Naive thymus-derived CD4-positive, alpha-beta T cell (primary cell): ENCODE results near the gene BCAS3. TPM values are rescaled to one million over a fixed set of nuclear protein-coding genes. Genes with fewer than 3 reads are reported as not detected.

Experiments used
- ATAC-seq: fragments of 150-1000 bp; cut with Tn5 transposase; 2 replicates; pipeline ENCODE4 v1.10.0; 2021; ENCODE audit warnings: mild to moderate bottlenecking, moderate library complexity
- CTCF ChIA-PET: fragments of 350-600 bp; sonication (Branson Sonifier 250); formaldehyde crosslinking; loops from one replicate; lab custom pipeline; 2021; ENCODE audit warnings: antibody characterized with exemption; lab: Charles Lee
- POLR2A ChIA-PET: fragments of 350-600 bp; sonication (Branson Sonifier 250); formaldehyde crosslinking; loops from one replicate; lab custom pipeline; 2021; ENCODE audit warnings: antibody characterized with exemption, inconsistent platforms; lab: Charles Lee
- DNase-seq, 9 donors: peaks; one replicate each; pipeline versions ENCODE4 v3.0.0 to v3.0.0-alpha.2; 2020 to 2022; ENCODE audit warnings: mixed read lengths in 1 of 9
- H3K27ac ChIP-seq: one replicate; pipeline ENCODE4 v1.7.0; 2013; ENCODE audit warnings: mild to moderate bottlenecking, low read depth, low read length, moderate library complexity
- H3K27me3 ChIP-seq, 2 donors: one replicate each; pipeline ENCODE4 v1.7.0; 2013; ENCODE audit warnings: low read length in 2 of 2, mild to moderate bottlenecking in 2 of 2, moderate library complexity in 2 of 2; ENCODE audit not compliant: control insufficient read depth in 2 of 2, insufficient read depth in 2 of 2
- H3K36me3 ChIP-seq, 3 experiments: 1 replicate in 2 of 3; 2 replicates in 1 of 3; pipeline ENCODE4 v1.7.0; 2013; ENCODE audit warnings: low read length in 3 of 3, mild to moderate bottlenecking in 3 of 3, moderate library complexity in 1 of 3; ENCODE audit not compliant: insufficient read depth in 3 of 3, control insufficient read depth in 2 of 3
- H3K4me1 ChIP-seq, 2 donors: one replicate each; pipeline ENCODE4 v1.7.0; 2013; ENCODE audit warnings: low read length in 2 of 2, mild to moderate bottlenecking in 2 of 2, moderate library complexity in 1 of 2; ENCODE audit not compliant: control insufficient read depth in 2 of 2, insufficient read depth in 2 of 2
- H3K4me3 ChIP-seq: 2 replicates; pipeline ENCODE4 v1.7.0; 2013; ENCODE audit warnings: mild to moderate bottlenecking, low read length
- H3K9me3 ChIP-seq, 3 experiments: 1 replicate in 2 of 3; 2 replicates in 1 of 3; pipeline ENCODE4 v1.7.0; 2013; ENCODE audit warnings: low read length in 3 of 3; ENCODE audit not compliant: control insufficient read depth in 2 of 3
- H3K27ac Mint-ChIP-seq, 9 donors: one replicate each; pipeline ENCODE4 v1.8.0; 2020 to 2022; ENCODE audit warnings: mixed read lengths in 9 of 9, mild to moderate bottlenecking in 8 of 9, moderate library complexity in 5 of 9, inconsistent platforms in 2 of 9
- H3K27me3 Mint-ChIP-seq, 5 donors: one replicate each; pipeline ENCODE4 v1.8.0; 2021 to 2022; ENCODE audit warnings: mixed read lengths in 5 of 5, mild to moderate bottlenecking in 1 of 5
- H3K36me3 Mint-ChIP-seq, 5 donors: one replicate each; pipeline ENCODE4 v1.8.0; 2020 to 2022; ENCODE audit warnings: mixed read lengths in 5 of 5, mild to moderate bottlenecking in 3 of 5, inconsistent platforms in 1 of 5
- H3K4me1 Mint-ChIP-seq, 7 donors: one replicate each; pipeline ENCODE4 v1.8.0; 2020 to 2022; ENCODE audit warnings: mixed read lengths in 7 of 7, mild to moderate bottlenecking in 3 of 7, inconsistent platforms in 1 of 7
- H3K4me3 Mint-ChIP-seq, 10 donors: one replicate each; pipeline ENCODE4 v1.8.0; 2020 to 2022; ENCODE audit warnings: mild to moderate bottlenecking in 10 of 10, mixed read lengths in 10 of 10, moderate library complexity in 6 of 10, inconsistent platforms in 2 of 10
- H3K9me3 Mint-ChIP-seq, 11 donors: one replicate each; pipeline ENCODE4 v1.8.0; 2020 to 2022; ENCODE audit warnings: mixed read lengths in 11 of 11, mild to moderate bottlenecking in 4 of 11, inconsistent platforms in 1 of 11, moderate library complexity in 1 of 11
- intact Hi-C, 2 donors: fragments of 100-400 bp; cut with micrococcal nuclease; formaldehyde crosslinking; loops; one replicate each; pipeline ENCODE4 v1.15.1; 2023
- polyA plus RNA-seq, 2 donors: library from polyadenylated mRNA; unstranded; fragments of 300-500 nt; fragmentation: Illumina TruSeq; gene quantifications; one replicate each; pipeline ENCODE4 v1.2.3, GENCODE V29; 2021
- total RNA-seq, 6 experiments: library from RNA in 5 of 6; stranded (reverse) in 5 of 6; gene quantifications; 1 replicate in 5 of 6; 2 replicates in 1 of 6; pipeline ENCODE4 v1.2.3 and lab custom pipeline; 2021 to 2026

Gene BCAS3
- total and polyA plus RNA-seq, 7 experiments from 2014 or later, result 18.4 to 57.8 (median 37.5) TPM

DNA sequence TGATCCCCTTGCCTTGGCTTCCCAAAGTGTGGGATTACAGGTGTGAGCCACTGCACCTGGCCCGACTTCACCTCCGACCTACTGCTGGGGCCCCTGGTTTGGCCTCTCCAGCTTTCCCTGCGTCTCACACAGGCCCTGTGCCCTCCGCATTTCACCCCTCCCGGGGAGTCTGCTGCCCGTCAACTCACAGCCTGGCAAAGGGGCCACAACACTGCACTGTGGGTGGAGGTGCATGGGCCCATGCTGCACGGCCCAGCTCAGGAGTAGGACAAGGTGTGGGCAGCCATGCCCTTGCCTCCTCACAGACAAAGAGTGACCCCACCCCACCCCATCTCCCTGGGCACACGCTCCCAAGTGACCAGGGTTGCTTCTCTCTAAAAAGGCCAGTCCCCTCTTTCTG lies 709.4 kb downstream of the BCAS3 start:
- CTCF ChIA-PET, result interaction anchor here (0.5 kb wide), 1 partner anchor 387 kb away, joined by 3 read pairs; no protein-coding TSS in a partner anchor
- intact Hi-C loops, result no loop called here
- no peaks in the 10 kb centered on the region for H3K9me3 Mint-ChIP-seq
- no peak overlapping the region for H3K4me3 ChIP-seq
- H3K36me3 Mint-ChIP-seq, result peaks cover 0 to 3% (median 0%) of the 10 kb centered on the region in 5 donors
- POLR2A ChIA-PET, result no interaction called here
- no peaks in the 10 kb centered on the region for H3K36me3 ChIP-seq
- H3K27me3 ChIP-seq, result no peaks in the 10 kb centered on the region
- no peak overlapping the region for H3K27ac ChIP-seq
- peaks cover 0 to 10% (median 5%) of the 10 kb centered on the region in 5 donors for H3K27me3 Mint-ChIP-seq
- H3K4me3 Mint-ChIP-seq, result no peak overlapping the region
- H3K27ac Mint-ChIP-seq, result no peak overlapping the region
- no peak for ATAC-seq
- no peaks in the 10 kb centered on the region for H3K4me1 ChIP-seq
- H3K4me1 Mint-ChIP-seq, result peaks cover 0 to 8% (median 4%) of the 10 kb centered on the region in 7 donors
- no peaks in the 10 kb centered on the region for H3K9me3 ChIP-seq
- DNase-seq, result no peak

DNA sequence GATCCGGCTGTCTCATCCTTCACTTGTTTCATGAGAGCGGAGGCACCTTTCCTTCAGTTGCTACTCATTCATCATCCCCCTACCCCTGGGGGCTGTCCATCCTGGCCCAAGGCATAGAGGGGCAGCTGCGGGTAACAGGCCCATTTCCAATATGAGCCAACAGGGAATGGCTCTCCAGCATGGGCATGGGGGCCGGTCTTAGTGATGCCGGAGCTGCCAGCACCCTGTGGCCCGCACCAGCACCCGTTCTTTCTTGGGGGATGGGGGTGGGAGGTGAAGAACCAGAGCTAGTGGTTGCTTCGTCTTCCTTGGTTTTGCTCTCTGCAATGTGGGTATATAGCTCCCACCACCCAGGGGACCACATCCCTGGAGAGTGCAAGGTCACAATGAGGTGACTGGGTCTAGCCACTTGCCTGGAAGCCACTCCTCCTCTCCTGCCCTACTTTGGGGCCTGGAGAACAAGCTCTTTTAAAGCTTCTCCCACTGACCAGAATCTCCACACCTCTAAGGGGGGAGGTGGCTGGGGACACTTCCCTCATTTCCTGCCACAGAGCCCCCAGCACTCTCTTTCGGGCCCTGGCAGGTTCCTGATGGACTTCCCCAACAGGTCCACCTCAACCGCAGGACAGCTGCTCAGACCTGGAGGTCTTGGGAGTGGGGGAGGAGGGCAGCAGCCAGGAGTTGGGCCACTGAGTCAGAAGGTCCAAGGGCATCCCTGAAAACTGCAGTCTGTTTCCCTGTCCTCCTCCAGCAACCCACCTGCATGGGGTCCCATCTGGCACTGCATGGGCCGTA lies 710.1 kb downstream of the BCAS3 start:
- no peak overlapping the region for H3K4me3 ChIP-seq
- no peaks in the 10 kb centered on the region for H3K9me3 ChIP-seq
- H3K9me3 Mint-ChIP-seq, result no peaks in the 10 kb centered on the region
- no peak for DNase-seq
- H3K27ac ChIP-seq, result no peak overlapping the region
- H3K27me3 ChIP-seq, result no peaks in the 10 kb centered on the region
- ChIA-PET POLR2A (no interaction called here), CTCF (interaction anchor here (0.5 kb wide), 1 partner anchor 388 kb away, joined by 3 read pairs; no protein-coding TSS in a partner anchor)
- H3K4me3 Mint-ChIP-seq, result no peak overlapping the region
- peaks cover 0 to 9% (median 0%) of the 10 kb centered on the region in 5 donors for H3K36me3 Mint-ChIP-seq
- H3K36me3 ChIP-seq, result no peaks in the 10 kb centered on the region
- H3K4me1 ChIP-seq, result no peaks in the 10 kb centered on the region
- intact Hi-C loops, result no loop called here
- peaks cover 0 to 10% (median 7%) of the 10 kb centered on the region in 5 donors for H3K27me3 Mint-ChIP-seq
- H3K27ac Mint-ChIP-seq, result no peak overlapping the region
- ATAC-seq, result no peak
- peaks cover 0 to 8% (median 4%) of the 10 kb centered on the region in 7 donors for H3K4me1 Mint-ChIP-seq

- intact Hi-C loops, result loop anchor here in 1 of 2 donors (1.0 kb wide), 1 partner anchor 386 kb away; no protein-coding TSS in a partner anchor
- DNase-seq, result no peak
Measured at GRCh38 chr17:61388561-61389356, 711.1 kb downstream of the BCAS3 start.

DNA sequence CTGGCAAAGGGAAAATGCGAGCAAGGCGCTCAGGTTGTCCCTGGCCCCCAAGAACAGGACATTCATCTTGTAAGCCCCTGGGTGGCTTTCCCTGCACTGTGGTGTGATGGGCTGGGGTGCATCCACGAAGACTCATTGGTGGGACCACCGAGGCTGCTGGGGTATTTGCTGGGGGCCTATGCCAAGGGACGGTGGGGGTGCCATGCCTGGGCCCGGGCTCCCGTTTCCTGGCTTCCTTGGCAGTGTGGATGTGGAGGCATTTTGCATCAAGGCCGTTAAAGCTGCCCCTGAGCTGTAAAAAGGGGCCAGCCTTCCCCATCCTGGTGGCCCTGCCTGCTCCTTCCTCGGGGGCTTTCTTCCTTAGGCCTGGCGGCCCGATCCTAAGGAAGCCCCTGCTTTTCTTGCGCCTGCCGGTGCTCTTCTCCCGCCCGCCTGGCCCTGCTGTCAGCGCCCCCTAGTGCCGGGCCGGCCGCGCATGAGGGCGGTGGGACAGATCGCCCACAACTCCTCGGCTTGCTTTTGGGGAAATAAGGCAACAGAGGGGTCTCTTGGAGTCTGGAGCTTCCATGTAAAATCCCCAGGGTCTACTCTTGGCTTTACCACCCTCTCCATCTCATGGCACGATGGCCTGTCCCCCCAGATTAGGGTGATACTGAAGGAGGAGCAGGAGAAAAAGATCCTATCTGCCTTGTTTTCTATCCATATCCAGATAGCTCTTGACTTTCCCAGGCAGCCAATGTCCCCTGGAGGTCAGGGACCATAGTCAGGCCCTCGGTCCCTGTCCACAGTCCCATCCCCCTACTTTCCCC lies 712.2 kb downstream of the BCAS3 start:
- CTCF ChIA-PET, result interaction anchor here (0.5 to 2.2 kb wide), 3 partner anchors 138 to 669 kb away, joined by 3 to 8 read pairs (median 4); no protein-coding TSS in a partner anchor
- intact Hi-C loops, result loop anchor here (1.0 kb wide), 3 partner anchors 388 to 670 kb away; no protein-coding TSS in a partner anchor

More at GRCh38 chr17:61388561-61389356, 711.1 kb downstream of the BCAS3 start:
- Histone ChIP-seq H3K27ac (no peak overlapping the region), H3K4me1 (no peaks in the 10 kb centered on the region), H3K9me3 (no peaks in the 10 kb centered on the region), H3K27me3 (no peaks in the 10 kb centered on the region), H3K36me3 (no peaks in the 10 kb centered on the region), H3K4me3 (no peak overlapping the region)
- H3K27me3 Mint-ChIP-seq, result peaks cover 0 to 19% (median 10%) of the 10 kb centered on the region in 5 donors
- H3K36me3 Mint-ChIP-seq, result peaks cover 0 to 12% (median 0%) of the 10 kb centered on the region in 5 donors
- peak overlapping the region in 1 of 9 donors; percentile 43 for H3K27ac Mint-ChIP-seq
- POLR2A ChIA-PET, result no interaction called here
- no peak overlapping the region for H3K4me3 Mint-ChIP-seq
- no peak for ATAC-seq
- CTCF ChIA-PET, result interaction anchor here (0.5 to 1.0 kb wide), 2 partner anchors 137 to 388 kb away, joined by 3 read pairs; no protein-coding TSS in a partner anchor
- H3K4me1 Mint-ChIP-seq, result peaks cover 0 to 8% (median 4%) of the 10 kb centered on the region in 7 donors
- no peaks in the 10 kb centered on the region for H3K9me3 Mint-ChIP-seq

GRCh38 chr17:61390479-61390791 lies 712.8 kb downstream of the BCAS3 start:
- peaks cover 7 to 31% (median 20%) of the 10 kb centered on the region in 5 donors for H3K27me3 Mint-ChIP-seq
- POLR2A ChIA-PET, result no interaction called here
- Histone ChIP-seq H3K4me1 (no peaks in the 10 kb centered on the region), H3K36me3 (no peaks in the 10 kb centered on the region), H3K27me3 (no peaks in the 10 kb centered on the region), H3K27ac (no peak overlapping the region), H3K9me3 (no peaks in the 10 kb centered on the region), H3K4me3 (no peak overlapping the region)
- DNase-seq (no peak), ATAC-seq (no peak)
- no peaks in the 10 kb centered on the region for H3K9me3 Mint-ChIP-seq
- peaks cover 0 to 12% (median 0%) of the 10 kb centered on the region in 5 donors for H3K36me3 Mint-ChIP-seq
- CTCF ChIA-PET, result interaction anchor here (1.0 to 2.2 kb wide), 2 partner anchors 419 to 670 kb away, joined by 4 to 8 read pairs; no protein-coding TSS in a partner anchor
- intact Hi-C loops, result loop anchor here in 1 of 2 donors (1.0 kb wide), 3 partner anchors 388 to 670 kb away; no protein-coding TSS in a partner anchor
- H3K27ac Mint-ChIP-seq, result no peak overlapping the region
- H3K4me1 Mint-ChIP-seq, result peaks cover 0 to 8% (median 4%) of the 10 kb centered on the region in 7 donors
- no peak overlapping the region for H3K4me3 Mint-ChIP-seq

More for the DNA sequence above, 712.2 kb downstream of the BCAS3 start:
- Histone ChIP-seq H3K4me3 (no peak overlapping the region), H3K27me3 (no peaks in the 10 kb centered on the region), H3K9me3 (no peaks in the 10 kb centered on the region), H3K36me3 (no peaks in the 10 kb centered on the region), H3K4me1 (no peaks in the 10 kb centered on the region), H3K27ac (no peak overlapping the region)
- ATAC-seq (peak; percentile 40), DNase-seq (peak in 5 of 9 donors; percentile 34 to 64 (median 53))
- Mint-ChIP-seq H3K27ac (no peak overlapping the region), H3K36me3 (peaks cover 0 to 12% (median 0%) of the 10 kb centered on the region in 5 donors), H3K9me3 (no peaks in the 10 kb centered on the region), H3K4me3 (no peak overlapping the region), H3K4me1 (peaks cover 0 to 8% (median 4%) of the 10 kb centered on the region in 7 donors), H3K27me3 (peaks cover 1 to 26% (median 16%) of the 10 kb centered on the region in 5 donors)
- POLR2A ChIA-PET, result no interaction called here
